Activated CD8-positive, alpha-beta T cell treated with anti-CD3 and anti-CD28 coated beads for 36 hours (primary cell): Measurements from ENCODE around the gene SMAD3. TPM values are rescaled to one million over a fixed set of nuclear protein-coding genes. Genes with fewer than 3 reads are reported as not detected.

ENCODE experiments used
- ATAC-seq: fragments of 200-7000 bp; cut with Tn5 transposase; one replicate; pipeline ENCODE4 v1.10.0; 2021; ENCODE audit warnings: mild to moderate bottlenecking, moderate library complexity
- CTCF ChIA-PET: fragments of 350-600 bp; sonication (Branson Sonifier 250); formaldehyde crosslinking; loops from one replicate; lab custom pipeline; 2021; ENCODE audit warnings: antibody characterized with exemption; lab: Charles Lee
- POLR2A ChIA-PET: fragments of 350-600 bp; sonication (Branson Sonifier 250); formaldehyde crosslinking; loops from one replicate; lab custom pipeline; 2021; ENCODE audit warnings: antibody characterized with exemption; lab: Charles Lee
- DNase-seq: peaks from one replicate; pipeline ENCODE4 v3.0.0-alpha.2; 2020
- H3K27ac Mint-ChIP-seq: one replicate; pipeline ENCODE4 v1.8.0; 2021; ENCODE audit warnings: mild to moderate bottlenecking, mixed read lengths
- H3K27me3 Mint-ChIP-seq: one replicate; pipeline ENCODE4 v1.8.0; 2021; ENCODE audit warnings: mixed read lengths
- H3K36me3 Mint-ChIP-seq: one replicate; pipeline ENCODE4 v1.8.0; 2021; ENCODE audit warnings: low read depth, mixed read lengths
- H3K4me1 Mint-ChIP-seq: one replicate; pipeline ENCODE4 v1.8.0; 2021; ENCODE audit warnings: low read depth, mixed read lengths
- H3K4me3 Mint-ChIP-seq: one replicate; pipeline ENCODE4 v1.8.0; 2021; ENCODE audit warnings: mild to moderate bottlenecking, moderate library complexity, mixed read lengths
- H3K9me3 Mint-ChIP-seq: one replicate; pipeline ENCODE4 v1.8.0; 2021; ENCODE audit warnings: mixed read lengths
- CTCF ChIP-seq: fragments of 200-600 bp; IDR thresholded peaks from one replicate; pipeline ENCODE4 v1.8.0; 2022; ENCODE audit warnings: antibody characterized with exemption, mild to moderate bottlenecking
- intact Hi-C: fragments of 100-400 bp; cut with micrococcal nuclease; formaldehyde crosslinking; loops from one replicate; pipeline ENCODE4 v1.10.0; 2022
- total RNA-seq, 2 experiments: library from RNA; stranded (reverse); gene quantifications; one replicate each; pipeline ENCODE4 v1.2.3, GENCODE V29; 2021

The SMAD3 gene
- total RNA-seq, 2 experiments from 2014 or later = 22.3 to 24.7 TPM

DNA sequence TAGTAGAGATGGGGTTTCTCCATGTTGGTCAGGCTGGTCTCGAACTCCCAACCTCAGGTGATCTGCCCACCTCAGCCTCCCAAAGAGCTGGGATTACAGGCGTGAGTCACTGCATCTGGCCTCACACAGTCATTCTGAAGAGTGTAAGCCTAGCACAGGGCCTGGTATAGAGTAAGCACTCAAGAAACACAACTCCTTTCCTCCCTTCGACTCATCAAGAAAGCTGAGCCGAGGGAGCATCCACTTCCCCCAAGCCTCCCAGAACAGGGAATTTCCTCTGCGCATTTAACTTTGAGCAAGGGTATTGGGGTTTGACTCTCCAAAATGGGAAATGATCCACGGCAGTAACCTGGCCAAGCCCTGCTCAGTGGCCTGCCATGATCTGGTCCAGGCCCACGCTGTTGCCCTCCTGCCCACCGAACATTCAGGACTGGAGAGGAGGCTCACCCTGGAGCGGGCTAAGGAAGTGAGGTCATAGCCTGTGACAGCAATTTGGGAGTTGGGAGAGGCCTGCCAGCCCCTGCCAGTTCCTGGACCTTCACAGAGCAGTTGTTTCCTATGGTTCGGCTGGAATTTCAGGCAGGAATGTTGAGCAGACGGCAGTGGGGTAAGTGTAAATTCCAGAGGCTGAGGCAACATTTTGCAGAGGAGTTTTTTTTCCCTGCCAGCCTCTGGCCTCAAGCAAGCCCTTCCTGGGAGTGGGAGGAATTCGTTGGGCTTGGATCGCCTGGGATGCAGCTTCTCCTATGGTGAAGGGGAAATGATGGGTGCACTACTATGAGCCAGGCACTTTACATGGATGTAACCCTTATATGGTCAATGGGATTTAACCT is 21.2 kb upstream of the SMAD3 start:
- H3K27me3 Mint-ChIP-seq = no peaks in the 10 kb centered on the region
- H3K36me3 Mint-ChIP-seq = no peaks in the 10 kb centered on the region
- no peak for DNase-seq
- H3K4me1 Mint-ChIP-seq = peaks cover 30% of the 10 kb centered on the region
- ChIA-PET CTCF (interaction anchor here (1.1 kb wide), 1 partner anchor 98 kb away, joined by 3 read pairs; no protein-coding TSS in a partner anchor), POLR2A (no interaction called here)
- TF ChIP-seq CTCF = no peak
- intact Hi-C loops = no loop called here
- no peak overlapping the region for H3K4me3 Mint-ChIP-seq
- no peak for ATAC-seq
- H3K27ac Mint-ChIP-seq = no peak overlapping the region
- no peaks in the 10 kb centered on the region for H3K9me3 Mint-ChIP-seq

DNA sequence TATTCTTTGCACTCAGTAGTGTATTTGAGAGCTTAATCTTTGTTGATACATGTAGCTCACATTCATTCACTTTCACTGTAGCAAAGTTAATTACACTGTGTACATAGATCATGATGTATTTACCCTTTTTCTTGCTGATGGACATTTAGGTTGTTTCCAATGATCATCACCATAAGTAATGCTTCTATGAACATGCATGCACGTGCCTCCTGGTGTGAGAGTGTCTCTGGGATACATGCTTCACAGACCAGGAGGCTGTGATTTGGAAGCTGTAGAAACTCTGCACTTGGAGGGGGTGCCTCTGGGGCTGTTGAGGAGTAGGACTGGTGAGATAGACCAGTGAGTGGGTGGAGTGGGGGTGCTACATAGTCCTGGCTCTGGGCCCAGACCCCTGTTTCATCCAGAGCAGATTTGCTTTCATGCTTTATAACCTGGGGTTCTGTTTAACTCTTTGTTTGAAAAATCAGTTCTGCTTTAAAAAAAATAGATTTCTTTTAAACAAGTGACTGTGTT is 18.2 kb upstream of the SMAD3 start:
- intact Hi-C loops = no loop called here
- no peak for TF ChIP-seq CTCF
- Mint-ChIP-seq H3K27ac (no peak overlapping the region), H3K4me1 (peaks cover 23% of the 10 kb centered on the region), H3K36me3 (no peaks in the 10 kb centered on the region), H3K4me3 (no peak overlapping the region), H3K9me3 (no peaks in the 10 kb centered on the region), H3K27me3 (no peaks in the 10 kb centered on the region)
- DNase-seq (no peak), ATAC-seq (no peak)
- ChIA-PET CTCF (interaction anchor here (1.6 kb wide), 1 partner anchor 101 kb away, joined by 5 read pairs; no protein-coding TSS in a partner anchor), POLR2A (interaction anchor here (0.7 to 1.4 kb wide), 2 partner anchors 17 to 19 kb away, joined by 3 to 7 read pairs; partner anchors contain the start of gene SMAD3)

GRCh38 chr15:67048281-67049279 is 16.8 kb upstream of the SMAD3 start:
- ChIA-PET POLR2A (interaction anchor here (0.5 to 1.0 kb wide), 3 partner anchors 20 to 660 kb away, joined by 3 read pairs; no protein-coding TSS in a partner anchor), CTCF (no interaction called here)
- Mint-ChIP-seq H3K27me3 (no peaks in the 10 kb centered on the region), H3K4me3 (no peak overlapping the region), H3K4me1 (peaks cover 13% of the 10 kb centered on the region), H3K27ac (no peak overlapping the region), H3K9me3 (no peaks in the 10 kb centered on the region), H3K36me3 (no peaks in the 10 kb centered on the region)
- no peak for ATAC-seq
- TF ChIP-seq CTCF = no peak
- no peak for DNase-seq
- intact Hi-C loops = no loop called here

DNA sequence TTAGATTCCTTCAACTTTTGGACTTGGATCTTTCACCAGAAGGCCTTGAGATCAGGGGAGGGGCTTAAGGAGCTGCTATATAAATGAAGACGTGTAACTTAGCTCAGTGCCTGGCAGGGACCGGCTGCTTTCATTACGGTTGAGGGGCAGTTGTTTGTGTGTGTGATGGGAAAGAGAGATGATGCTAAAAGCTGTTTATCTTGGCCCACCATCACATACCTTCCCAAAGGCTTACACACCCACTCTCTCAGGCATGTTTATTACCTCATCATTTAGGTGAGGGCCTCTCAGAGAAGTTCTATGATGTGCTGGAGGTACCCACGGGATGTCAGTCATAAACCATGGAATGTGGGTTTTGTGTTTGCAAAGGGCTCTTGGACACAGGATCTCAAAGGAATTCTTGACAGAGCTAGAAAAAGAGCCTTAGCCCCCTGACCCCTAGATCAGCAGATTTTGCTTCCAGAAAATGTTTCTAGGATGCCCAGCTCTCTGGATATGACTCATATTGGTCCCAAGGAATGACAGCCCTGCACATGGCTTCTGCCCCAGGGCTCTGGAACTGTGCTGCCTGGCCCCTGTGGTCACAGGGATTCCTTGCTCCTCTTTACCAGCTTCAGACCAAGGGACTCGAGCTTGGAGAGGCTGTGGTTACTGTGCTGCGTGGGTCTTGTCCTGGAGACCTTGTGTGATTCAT is 15.9 kb upstream of the SMAD3 start:
- H3K4me3 Mint-ChIP-seq = no peak overlapping the region
- TF ChIP-seq CTCF = no peak
- H3K4me1 Mint-ChIP-seq = peaks cover 14% of the 10 kb centered on the region
- no peaks in the 10 kb centered on the region for H3K36me3 Mint-ChIP-seq
- intact Hi-C loops = no loop called here
- ChIA-PET POLR2A (interaction anchor here (0.5 to 1.1 kb wide), 4 partner anchors 12 to 661 kb away, joined by 3 to 4 read pairs (median 3); no protein-coding TSS in a partner anchor), CTCF (no interaction called here)
- no peaks in the 10 kb centered on the region for H3K27me3 Mint-ChIP-seq
- H3K27ac Mint-ChIP-seq = no peak overlapping the region
- H3K9me3 Mint-ChIP-seq = no peaks in the 10 kb centered on the region
- DNase-seq = no peak
- ATAC-seq = no peak
